Panc1 (cell line): Measurements from ENCODE around the gene DAZAP1.

ENCODE experiments used
- POLR2AphosphoS5 ChIP-seq: IDR thresholded peaks from 2 replicates; pipeline ENCODE4 v1.6.1; 2012; ENCODE audit warnings: mild to moderate bottlenecking, low read depth, low read length, moderate library complexity
- TF ChIP-seq, protein P1 (sequence below): fragments of 450-650 bp; IDR thresholded peaks from 2 replicates; pipeline ENCODE4 v1.5.1; 2017; ENCODE audit warnings: mild to moderate bottlenecking

DNA sequence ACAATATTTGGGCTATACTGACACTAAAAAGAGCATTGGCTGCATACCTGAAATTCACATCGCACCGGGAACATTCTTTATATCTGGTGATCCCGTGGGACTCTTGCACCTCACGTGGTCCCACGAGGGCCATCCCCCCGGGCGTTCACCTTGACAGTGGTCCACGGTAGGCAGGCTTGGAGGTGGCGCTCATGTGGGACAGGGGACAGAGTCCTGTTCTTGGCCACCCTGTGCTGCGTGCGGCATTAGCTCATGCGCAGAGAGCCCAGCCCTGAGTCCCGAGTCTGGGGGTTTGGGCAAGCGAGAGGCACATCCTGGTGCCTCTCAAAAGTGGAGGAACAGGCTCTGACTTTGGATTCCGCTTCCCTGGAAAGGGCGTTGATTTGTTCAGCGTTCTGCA, 13.5 kb upstream of the DAZAP1 start:
- TF ChIP-seq, protein P1, sequence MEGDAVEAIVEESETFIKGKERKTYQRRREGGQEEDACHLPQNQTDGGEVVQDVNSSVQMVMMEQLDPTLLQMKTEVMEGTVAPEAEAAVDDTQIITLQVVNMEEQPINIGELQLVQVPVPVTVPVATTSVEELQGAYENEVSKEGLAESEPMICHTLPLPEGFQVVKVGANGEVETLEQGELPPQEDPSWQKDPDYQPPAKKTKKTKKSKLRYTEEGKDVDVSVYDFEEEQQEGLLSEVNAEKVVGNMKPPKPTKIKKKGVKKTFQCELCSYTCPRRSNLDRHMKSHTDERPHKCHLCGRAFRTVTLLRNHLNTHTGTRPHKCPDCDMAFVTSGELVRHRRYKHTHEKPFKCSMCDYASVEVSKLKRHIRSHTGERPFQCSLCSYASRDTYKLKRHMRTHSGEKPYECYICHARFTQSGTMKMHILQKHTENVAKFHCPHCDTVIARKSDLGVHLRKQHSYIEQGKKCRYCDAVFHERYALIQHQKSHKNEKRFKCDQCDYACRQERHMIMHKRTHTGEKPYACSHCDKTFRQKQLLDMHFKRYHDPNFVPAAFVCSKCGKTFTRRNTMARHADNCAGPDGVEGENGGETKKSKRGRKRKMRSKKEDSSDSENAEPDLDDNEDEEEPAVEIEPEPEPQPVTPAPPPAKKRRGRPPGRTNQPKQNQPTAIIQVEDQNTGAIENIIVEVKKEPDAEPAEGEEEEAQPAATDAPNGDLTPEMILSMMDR = no peak
- TF ChIP-seq POLR2AphosphoS5 = no peak
